ENCODE results near the gene PLCD3.

- TF ChIP-seq, protein P1, sequence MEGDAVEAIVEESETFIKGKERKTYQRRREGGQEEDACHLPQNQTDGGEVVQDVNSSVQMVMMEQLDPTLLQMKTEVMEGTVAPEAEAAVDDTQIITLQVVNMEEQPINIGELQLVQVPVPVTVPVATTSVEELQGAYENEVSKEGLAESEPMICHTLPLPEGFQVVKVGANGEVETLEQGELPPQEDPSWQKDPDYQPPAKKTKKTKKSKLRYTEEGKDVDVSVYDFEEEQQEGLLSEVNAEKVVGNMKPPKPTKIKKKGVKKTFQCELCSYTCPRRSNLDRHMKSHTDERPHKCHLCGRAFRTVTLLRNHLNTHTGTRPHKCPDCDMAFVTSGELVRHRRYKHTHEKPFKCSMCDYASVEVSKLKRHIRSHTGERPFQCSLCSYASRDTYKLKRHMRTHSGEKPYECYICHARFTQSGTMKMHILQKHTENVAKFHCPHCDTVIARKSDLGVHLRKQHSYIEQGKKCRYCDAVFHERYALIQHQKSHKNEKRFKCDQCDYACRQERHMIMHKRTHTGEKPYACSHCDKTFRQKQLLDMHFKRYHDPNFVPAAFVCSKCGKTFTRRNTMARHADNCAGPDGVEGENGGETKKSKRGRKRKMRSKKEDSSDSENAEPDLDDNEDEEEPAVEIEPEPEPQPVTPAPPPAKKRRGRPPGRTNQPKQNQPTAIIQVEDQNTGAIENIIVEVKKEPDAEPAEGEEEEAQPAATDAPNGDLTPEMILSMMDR (IDR thresholded peaks at IDR 0.05) = peak in 3 of 6 experiments; percentile 1 to 17 (median 16)
- TF ChIP-seq POLR2A (IDR thresholded peaks at IDR 0.05) = peak; percentile 65 to 89
Observed at GRCh38 chr17:45060797-45061605, 71.3 kb downstream of the PLCD3 start, which contains the start of gene NMT1.

All from Peyer's patch (tissue), 4 donors.